ENCODE data around the gene DUSP22.
"Not testable (repeated sequence)": the region's sequence is repeated elsewhere in the genome, so short reads cannot be mapped to it uniquely, and the experiment has no call there.

Gene DUSP22

GRCh38 chr6:367891-368630, 75.8 kb downstream of the DUSP22 start:
- no peak for DNase-seq

DNA sequence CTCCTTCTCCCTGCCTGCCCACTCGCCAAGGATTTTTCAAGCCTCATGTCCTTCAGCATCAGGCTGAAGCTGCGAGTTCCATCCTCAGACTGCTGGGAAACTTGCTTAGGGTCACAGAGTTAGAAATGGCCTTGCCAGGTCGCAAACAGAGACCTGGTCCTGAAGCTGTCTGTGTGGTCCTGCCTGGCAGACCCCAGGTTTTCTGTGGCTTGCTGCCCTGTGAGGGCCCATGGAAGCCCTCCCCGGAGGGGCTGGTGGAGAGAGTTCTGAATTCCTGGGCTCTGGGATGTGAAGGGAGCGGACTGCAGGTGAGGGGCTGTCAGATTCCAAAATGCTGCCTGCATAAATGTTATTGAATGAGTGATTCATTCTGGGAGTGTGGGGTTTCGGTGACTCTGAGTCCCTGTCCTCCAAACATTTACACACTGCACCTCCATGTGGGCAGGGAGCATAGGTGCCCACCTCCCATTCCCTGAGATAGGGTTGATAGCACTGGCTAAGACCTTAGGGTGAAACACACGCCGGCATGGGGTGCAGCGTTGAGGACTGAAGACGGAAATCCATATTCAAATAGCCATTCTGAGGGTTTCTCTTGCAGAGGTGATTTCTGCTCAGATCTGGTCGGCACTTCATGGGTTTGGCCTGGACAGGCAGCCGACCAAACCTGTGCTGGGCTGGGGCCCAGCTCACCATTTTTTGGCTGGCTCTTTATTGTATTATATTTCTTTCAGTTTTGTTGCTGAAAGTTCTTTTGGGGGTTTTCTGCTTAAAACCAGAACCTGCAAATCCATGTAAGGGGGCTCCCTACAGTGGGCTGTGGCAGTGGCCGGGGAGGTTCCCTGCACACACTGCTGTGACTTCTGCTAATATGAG, 77.5 kb downstream of the DUSP22 start:
- no peak for DNase-seq

- no peak for DNase-seq
Observed at GRCh38 chr6:370555-370954, 78.3 kb downstream of the DUSP22 start.

- DNase-seq: not testable (repeated sequence)
Observed at GRCh38 chr6:371851-372250, 79.6 kb downstream of the DUSP22 start.

DNA sequence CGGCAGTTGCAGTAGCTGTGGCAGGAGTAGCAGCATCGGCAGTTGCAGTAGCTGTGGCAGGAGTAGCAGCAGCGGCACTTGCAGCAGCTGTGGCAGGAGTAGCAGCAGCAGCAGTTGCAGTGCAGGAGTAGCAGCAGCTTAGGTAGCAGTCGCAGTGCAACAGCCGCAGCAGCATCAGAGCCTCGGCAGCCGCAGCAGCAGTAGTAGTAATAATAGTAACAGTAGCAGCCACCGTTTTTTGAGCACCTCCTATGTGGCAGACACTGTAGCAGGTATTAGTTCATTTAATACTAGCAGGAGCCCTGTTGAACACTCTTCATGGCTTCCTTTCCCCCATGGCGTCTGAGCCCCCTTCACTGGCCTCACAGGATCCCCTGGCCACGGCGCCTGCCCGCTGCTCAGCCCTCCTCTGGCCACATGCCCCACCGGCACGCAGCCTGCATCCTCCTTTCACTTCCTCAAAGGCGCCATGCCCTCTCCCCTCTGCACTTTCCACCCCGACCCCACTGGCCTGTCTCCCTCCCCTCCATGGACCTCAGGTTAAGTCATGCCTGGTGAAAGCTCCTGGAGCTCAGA, 80.1 kb downstream of the DUSP22 start:
- no peak for DNase-seq

DNA sequence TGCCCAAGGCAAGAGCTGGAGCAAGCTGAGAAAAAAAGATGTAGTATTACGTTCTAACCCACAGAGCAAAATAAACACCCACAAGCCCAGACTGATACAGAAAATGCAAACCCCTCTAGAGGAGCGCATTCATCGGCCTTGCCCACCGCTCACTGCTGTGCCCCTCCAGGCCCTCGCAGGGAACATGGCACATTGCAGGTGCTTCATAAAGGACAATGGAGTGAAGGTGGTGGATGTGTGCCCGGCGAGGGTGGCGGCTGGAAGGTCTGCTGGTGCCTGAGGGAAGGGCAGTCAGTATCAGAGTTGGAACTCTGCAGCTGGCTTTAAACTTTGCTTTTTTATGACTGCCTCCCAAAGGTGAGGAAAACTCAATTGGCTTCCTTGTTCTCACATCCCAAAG, 80.7 kb downstream of the DUSP22 start:
- no peak for DNase-seq

DNA sequence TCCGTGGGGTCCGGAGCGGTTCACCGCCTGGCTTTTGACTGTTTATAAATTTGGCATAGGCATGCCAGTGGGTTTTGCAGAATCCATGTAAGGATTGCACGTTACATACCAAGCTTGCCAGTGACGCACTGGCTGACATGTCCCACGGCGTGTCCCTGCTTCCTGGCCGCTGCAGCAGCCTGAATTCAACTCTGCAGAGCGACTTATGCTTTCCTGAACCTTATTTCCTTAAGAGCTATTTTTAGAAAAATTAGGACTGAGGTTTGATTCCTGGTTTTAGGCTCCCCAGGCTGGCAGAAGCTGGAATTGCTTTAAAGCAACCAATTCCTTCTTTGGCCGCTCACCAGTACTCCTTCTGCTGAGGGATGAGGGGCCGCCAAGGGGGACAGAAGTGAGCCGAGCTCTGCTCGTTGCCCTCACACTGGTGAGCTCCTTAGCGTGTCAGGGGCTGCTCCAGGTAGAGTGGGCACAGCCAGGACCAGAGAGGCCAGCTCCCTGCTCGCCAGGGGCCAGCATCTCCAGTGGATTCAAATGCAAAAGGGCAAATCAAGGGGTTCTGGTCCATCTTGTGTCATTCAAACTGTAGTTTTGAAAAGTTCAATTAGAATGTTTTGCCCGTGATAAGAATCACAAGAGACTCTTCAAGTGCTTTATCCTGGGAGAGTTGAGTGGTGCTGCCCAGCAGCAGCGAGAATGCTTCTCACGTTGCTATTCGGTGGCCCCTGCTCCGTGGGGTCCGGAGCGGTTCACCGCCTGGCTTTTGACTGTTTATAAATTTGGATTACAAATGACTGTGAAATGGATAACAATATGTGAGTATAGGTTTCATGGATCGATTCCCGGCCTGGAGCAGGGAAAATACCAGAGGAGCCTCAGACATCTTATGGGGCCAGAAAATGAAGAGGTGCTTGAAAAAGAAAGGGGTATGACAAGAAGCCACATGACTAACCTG, 81.8 kb downstream of the DUSP22 start:
- no peak for DNase-seq

GRCh38 chr6:374956-375355, 82.7 kb downstream of the DUSP22 start:
- no peak for DNase-seq

GRCh38 chr6:376827-377640, 84.7 kb downstream of the DUSP22 start:
- no peak for DNase-seq

DNA sequence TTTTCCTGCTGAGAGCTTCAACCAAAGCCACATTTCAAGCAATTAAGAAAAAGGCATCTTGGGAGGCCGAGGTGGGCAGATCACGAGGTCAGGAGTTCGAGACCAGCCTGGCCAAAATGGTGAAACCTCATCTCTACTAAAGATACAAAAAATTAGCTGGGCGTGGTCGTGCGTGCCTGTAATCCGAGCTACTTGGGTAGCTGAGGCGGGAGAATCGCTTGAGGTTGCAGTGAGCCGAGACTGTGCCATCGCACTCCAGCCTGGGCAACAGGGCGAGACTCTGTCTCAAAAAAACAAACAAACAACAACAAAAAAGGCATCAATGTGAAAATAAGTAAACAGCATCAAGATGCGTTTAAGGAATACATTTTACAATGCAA, 85.3 kb downstream of the DUSP22 start:
- DNase-seq: not testable (repeated sequence)

DNA sequence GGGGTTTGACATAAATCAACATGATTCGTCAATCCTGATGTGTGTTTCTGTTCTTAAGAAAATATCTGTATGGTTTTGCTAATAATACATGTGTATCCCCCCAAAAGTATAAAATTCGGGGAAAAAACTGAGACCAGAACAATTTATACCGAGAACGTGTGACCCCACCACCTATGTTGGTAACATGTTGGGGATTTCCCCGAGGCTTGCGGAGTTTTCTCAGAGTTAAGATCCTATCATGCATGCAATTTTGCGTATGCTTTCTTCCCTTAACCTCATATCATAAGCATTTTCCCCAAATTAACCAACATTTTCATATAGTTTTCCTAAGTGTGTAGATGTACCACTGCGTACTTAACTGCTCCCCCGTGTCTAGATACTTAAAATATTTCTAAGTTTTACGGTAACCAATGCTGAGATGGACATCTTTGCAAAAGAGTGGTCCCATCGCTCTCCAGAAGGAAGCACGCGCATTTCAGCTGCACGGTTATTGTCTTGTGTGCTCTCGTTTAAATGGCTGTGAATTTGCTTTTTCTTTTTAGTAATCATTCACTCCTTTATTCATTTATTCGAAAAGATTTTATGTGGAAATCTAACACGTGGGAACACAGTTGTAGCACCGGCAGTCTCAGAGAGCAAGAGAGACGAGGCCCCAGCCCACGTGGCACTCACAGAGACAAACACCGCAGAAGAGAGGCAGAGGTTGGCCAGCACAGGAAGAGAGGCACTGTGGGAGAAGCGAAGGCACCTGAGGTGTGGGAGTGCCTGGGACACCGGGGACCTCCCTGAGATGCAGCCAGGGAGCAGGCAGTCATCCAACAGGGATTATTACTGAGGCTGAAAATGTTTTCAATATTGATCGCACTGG, 86.0 kb downstream of the DUSP22 start:
- DNase-seq: no peak

- DNase-seq: no peak
Observed at GRCh38 chr6:378958-379409, 86.7 kb downstream of the DUSP22 start.

GRCh38 chr6:379410-380181, 87.3 kb downstream of the DUSP22 start:
- DNase-seq: no peak

GRCh38 chr6:380234-381218, 88.2 kb downstream of the DUSP22 start:
- no peak for DNase-seq

DNA sequence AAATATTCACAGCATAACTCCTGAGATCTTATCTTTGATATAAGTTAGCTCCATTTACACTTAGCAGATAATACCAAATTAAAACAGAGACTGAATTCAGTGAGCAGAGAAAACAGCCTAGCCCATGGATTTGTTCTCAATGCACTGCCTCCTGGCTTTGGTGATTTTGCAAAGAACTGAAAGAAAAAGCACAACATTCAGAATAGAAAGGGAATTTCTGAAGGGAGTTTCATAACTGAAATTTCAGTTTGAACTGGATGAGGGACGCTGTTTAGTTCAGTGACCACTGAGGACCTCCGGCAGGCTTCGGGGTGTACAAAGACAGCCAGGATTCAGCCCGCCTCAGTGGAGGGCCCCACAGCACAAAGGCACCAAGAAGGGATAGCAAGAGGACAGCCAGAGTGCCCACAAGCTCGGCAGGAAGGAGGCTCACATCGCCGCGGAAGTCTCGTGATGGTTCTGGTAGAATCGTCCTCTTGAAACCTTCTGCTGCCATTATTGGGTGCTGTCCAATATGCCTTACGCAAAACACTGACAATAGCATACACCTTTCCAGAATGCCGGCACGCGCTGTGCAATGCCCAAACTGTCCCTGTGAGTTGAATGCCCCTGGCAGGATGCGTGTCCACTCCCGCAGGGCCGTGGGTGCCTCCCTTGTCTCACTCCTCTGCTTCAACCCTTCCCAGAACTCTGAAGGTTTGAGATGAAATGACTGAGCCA, 89.6 kb downstream of the DUSP22 start:
- DNase-seq: no peak

GRCh38 chr6:382883-383810, 90.9 kb downstream of the DUSP22 start:
- DNase-seq: no peak

DNA sequence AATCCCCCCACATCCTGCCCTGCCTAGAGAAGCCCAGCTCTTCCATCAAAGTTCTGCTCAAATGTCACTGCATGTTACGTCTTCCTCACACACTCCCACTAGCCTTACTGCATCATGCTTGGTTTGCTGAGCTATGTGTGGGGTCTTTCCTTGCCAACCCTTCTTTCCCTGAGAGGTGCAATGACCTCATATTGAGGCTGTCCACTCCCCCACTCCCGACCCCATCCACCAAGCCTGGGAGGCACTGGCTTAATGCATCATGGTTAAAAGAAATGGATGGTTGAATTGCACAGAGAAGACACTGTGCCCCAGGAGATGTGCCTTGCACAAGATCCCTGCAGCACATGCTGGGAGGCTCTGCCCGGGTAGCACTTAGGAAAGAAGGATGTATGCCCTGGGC, 91.6 kb downstream of the DUSP22 start:
- DNase-seq: no peak

All from GF-D8 (cell line).